Mesendoderm (in vitro differentiated cells): ENCODE data around the gene PRKN.
A peak's percentile ranks its signal among the peaks of the same experiment; 100 is the strongest.

Experiments
- DNase-seq: peaks from one replicate; pipeline ENCODE4 v3.0.0; 2013
- H2AK5ac ChIP-seq: 2 replicates; pipeline ENCODE4 v1.6.1; 2013; ENCODE audit warnings: low read length, inconsistent platforms
- H2BK120ac ChIP-seq: 2 replicates; pipeline ENCODE4 v1.6.1; 2013; ENCODE audit warnings: low read depth, mild to moderate bottlenecking, low read length, moderate library complexity, mixed read lengths
- H2BK15ac ChIP-seq: replicated peaks from 2 replicates; pipeline ENCODE4 v1.6.1; 2013; ENCODE audit warnings: low read depth, mild to moderate bottlenecking, moderate library complexity
- H2BK5ac ChIP-seq: 2 replicates; pipeline ENCODE4 v1.6.1; 2013; ENCODE audit warnings: low read length, inconsistent platforms
- H3K18ac ChIP-seq: 2 replicates; pipeline ENCODE4 v1.6.1; 2013; ENCODE audit warnings: mild to moderate bottlenecking, low read length, mixed read lengths
- H3K23ac ChIP-seq: one replicate; pipeline ENCODE4 v1.6.1; 2013; ENCODE audit warnings: low read length
- H3K27ac ChIP-seq: 2 replicates; pipeline ENCODE4 v1.5.1; 2013; ENCODE audit warnings: low read depth, mild to moderate bottlenecking, inconsistent platforms, low read length, moderate library complexity
- H3K27me3 ChIP-seq: 2 replicates; pipeline ENCODE4 v1.6.1; 2013; ENCODE audit warnings: low read length, control low read depth, mild to moderate bottlenecking, inconsistent platforms; ENCODE audit not compliant: insufficient read depth, poor library complexity
- H3K36me3 ChIP-seq: 2 replicates; pipeline ENCODE4 v1.6.1; 2013; ENCODE audit warnings: low read length, inconsistent platforms; ENCODE audit not compliant: control insufficient read depth, insufficient read depth
- H3K4ac ChIP-seq: one replicate; pipeline ENCODE4 v1.6.1; 2013; ENCODE audit warnings: low read depth, mild to moderate bottlenecking, low read length, moderate library complexity
- H3K4me1 ChIP-seq: 2 replicates; pipeline ENCODE4 v1.6.1; 2013; ENCODE audit warnings: low read depth, low read length, inconsistent platforms; ENCODE audit not compliant: control insufficient read depth
- H3K4me2 ChIP-seq: 2 replicates; pipeline ENCODE4 v1.6.1; 2013; ENCODE audit warnings: low read length
- H3K4me3 ChIP-seq: 2 replicates; pipeline ENCODE4 v1.5.1; 2013; ENCODE audit warnings: mild to moderate bottlenecking, low read length
- H3K56ac ChIP-seq: one replicate; pipeline ENCODE4 v1.6.1; 2013; ENCODE audit warnings: low read length
- H3K79me1 ChIP-seq: 2 replicates; pipeline ENCODE4 v1.6.1; 2013; ENCODE audit warnings: low read length, inconsistent platforms
- H3K79me2 ChIP-seq: 2 replicates; pipeline ENCODE4 v1.6.1; 2013; ENCODE audit warnings: mild to moderate bottlenecking, low read length; ENCODE audit not compliant: control insufficient read depth, insufficient read depth
- H3K9ac ChIP-seq: 2 replicates; pipeline ENCODE4 v1.6.1; 2013; ENCODE audit warnings: low read length, inconsistent platforms
- H4K5ac ChIP-seq: one replicate; pipeline ENCODE4 v1.6.1; 2013; ENCODE audit warnings: low read length
- H4K8ac ChIP-seq: one replicate; pipeline ENCODE4 v1.6.1; 2013; ENCODE audit warnings: low read depth, mild to moderate bottlenecking, control low read depth, low read length, moderate library complexity
- WGBS: extraction: QIAGEN DNeasy Blood & Tissue Kit; methylation state at CpG from one replicate; pipeline ENCODE4 v1.1.7; 2013; ENCODE audit warnings: low lambda C conversion rate, missing lambda C conversion rate; ENCODE audit not compliant: insufficient coverage; ENCODE audit errors: extremely low coverage; 5-methylcytosine and 5-hydroxymethylcytosine counted together

PRKN gene

DNA sequence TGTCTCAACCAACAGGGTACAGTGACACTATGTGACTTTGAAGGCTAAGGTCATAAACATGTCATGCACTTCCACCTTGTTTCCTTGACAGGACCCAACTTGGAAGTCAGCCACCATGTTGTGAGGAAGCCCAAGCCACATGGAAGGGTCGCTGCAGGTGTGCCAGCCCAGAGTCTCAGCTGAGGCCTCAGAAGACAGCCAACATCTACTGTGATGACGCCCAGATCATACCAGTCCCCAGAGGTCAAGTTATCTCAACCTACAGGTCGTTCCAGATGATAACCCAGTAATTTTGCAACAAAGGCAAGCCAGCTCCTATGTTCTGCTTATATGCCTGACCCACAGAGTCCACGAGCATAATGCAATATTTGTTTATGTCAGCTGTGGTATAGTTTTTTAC lies 1077.7 kb downstream of the PRKN start:
- WGBS = no CpG with 5 or more reads among the region's 4 CpGs
- Histone ChIP-seq H2BK120ac (no peak overlapping the region), H3K27me3 (no peaks in the 10 kb centered on the region), H3K79me1 (no peaks in the 10 kb centered on the region), H4K5ac (no peak overlapping the region), H3K4me3 (no peak overlapping the region), H3K4me2 (no peak overlapping the region), H3K9ac (no peak overlapping the region), H3K23ac (no peak overlapping the region), H3K4ac (no peak overlapping the region), H3K56ac (no peak overlapping the region), H4K8ac (no peak overlapping the region), H2BK15ac (no peak overlapping the region), H3K79me2 (no peaks in the 10 kb centered on the region), H3K4me1 (no peaks in the 10 kb centered on the region), H3K18ac (no peak overlapping the region), H3K27ac (no peak overlapping the region), H3K36me3 (no peaks in the 10 kb centered on the region), H2BK5ac (no peak overlapping the region), H2AK5ac (no peak overlapping the region)
- no peak for DNase-seq

DNA sequence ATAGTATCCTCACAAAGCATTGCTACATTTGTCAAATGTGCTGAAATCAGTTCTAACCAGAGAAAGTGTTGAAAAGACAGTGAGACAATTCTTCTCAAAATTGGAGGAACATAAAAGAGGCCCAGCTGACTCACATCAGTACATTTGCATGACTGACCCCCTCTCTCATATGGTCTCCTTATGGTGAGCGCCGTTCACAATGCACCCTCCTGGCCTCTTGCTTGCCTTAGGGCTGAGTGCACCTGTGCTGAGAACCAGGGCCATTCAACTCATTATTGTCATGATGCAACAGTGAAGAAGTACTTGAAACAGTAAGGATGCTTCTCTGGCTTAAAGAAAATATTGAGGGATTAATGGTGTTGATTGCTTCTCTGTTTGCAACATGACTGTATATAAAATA lies 1078.5 kb downstream of the PRKN start:
- Histone ChIP-seq H3K79me2 (no peaks in the 10 kb centered on the region), H2BK15ac (no peak overlapping the region), H3K9ac (no peak overlapping the region), H3K27ac (no peak overlapping the region), H3K18ac (no peak overlapping the region), H3K4me2 (no peak overlapping the region), H2BK120ac (no peak overlapping the region), H3K4me1 (no peaks in the 10 kb centered on the region), H2AK5ac (no peak overlapping the region), H3K23ac (no peak overlapping the region), H4K8ac (no peak overlapping the region), H4K5ac (no peak overlapping the region), H3K56ac (no peak overlapping the region), H3K79me1 (no peaks in the 10 kb centered on the region), H2BK5ac (no peak overlapping the region), H3K4ac (no peak overlapping the region), H3K4me3 (no peak overlapping the region), H3K27me3 (no peaks in the 10 kb centered on the region), H3K36me3 (no peaks in the 10 kb centered on the region)
- DNase-seq = no peak
- no CpG with 5 or more reads among the region's 2 CpGs for WGBS

DNA sequence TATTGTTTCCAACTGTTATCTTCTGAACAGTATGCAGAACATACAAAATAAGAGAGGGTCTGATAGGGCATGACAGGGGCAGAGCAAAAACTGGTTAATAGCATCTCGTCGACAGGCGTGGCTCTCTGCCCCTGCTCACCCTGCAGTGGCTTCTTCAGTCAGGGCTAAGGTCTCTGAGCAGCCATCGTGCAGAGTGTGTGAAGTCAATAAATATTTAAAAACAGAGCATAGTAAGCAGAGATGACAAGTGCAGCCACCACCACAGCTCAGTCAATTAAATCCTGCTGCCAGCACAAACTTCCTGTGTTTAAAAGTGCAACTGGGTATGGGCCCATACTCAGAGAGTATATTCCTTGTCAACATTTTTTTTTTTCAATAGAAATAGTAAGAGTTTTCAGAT lies 1080.3 kb downstream of the PRKN start:
- no peak overlapping the region for H2BK15ac ChIP-seq
- H3K56ac ChIP-seq = no peak overlapping the region
- H4K5ac ChIP-seq = no peak overlapping the region
- DNase-seq = no peak
- H3K4me1 ChIP-seq = no peaks in the 10 kb centered on the region
- no peak overlapping the region for H3K9ac ChIP-seq
- H3K27ac ChIP-seq = no peak overlapping the region
- H3K23ac ChIP-seq = no peak overlapping the region
- no peaks in the 10 kb centered on the region for H3K79me2 ChIP-seq
- H3K36me3 ChIP-seq = no peaks in the 10 kb centered on the region
- H3K4ac ChIP-seq = no peak overlapping the region
- H3K27me3 ChIP-seq = no peaks in the 10 kb centered on the region
- no peak overlapping the region for H4K8ac ChIP-seq
- H3K18ac ChIP-seq = no peak overlapping the region
- WGBS = no CpG with 5 or more reads among the region's 4 CpGs
- no peak overlapping the region for H3K4me2 ChIP-seq
- H2AK5ac ChIP-seq = no peak overlapping the region
- no peak overlapping the region for H2BK5ac ChIP-seq
- no peak overlapping the region for H3K4me3 ChIP-seq
- H3K79me1 ChIP-seq = no peaks in the 10 kb centered on the region
- H2BK120ac ChIP-seq = no peak overlapping the region

DNA sequence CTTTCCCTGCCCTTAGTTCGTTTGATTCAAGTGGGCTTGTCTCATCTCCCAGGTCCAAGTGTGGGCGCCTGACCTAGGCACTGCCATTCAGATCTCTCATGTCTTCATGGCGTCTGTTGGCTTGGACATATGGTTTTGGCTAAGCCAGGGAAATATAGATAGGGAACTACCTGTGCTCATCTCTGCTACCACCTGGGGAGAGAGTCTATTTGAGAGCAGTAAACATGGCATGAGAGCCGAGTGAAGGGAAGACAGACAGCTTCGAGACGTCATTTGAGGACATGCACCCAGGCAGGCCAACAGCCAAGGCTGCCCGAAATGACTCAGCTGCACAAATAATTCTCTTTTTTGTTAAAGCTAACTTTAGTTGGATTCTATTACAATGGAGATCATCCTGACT lies 1083.0 kb downstream of the PRKN start:
- Histone ChIP-seq H3K79me1 (no peaks in the 10 kb centered on the region), H4K5ac (no peak overlapping the region), H2BK5ac (no peak overlapping the region), H3K56ac (no peak overlapping the region), H3K27ac (no peak overlapping the region), H3K36me3 (no peaks in the 10 kb centered on the region), H4K8ac (no peak overlapping the region), H2BK15ac (no peak overlapping the region), H3K4me1 (no peaks in the 10 kb centered on the region), H3K4me3 (no peak overlapping the region), H3K4me2 (no peak overlapping the region), H3K27me3 (no peaks in the 10 kb centered on the region), H2BK120ac (no peak overlapping the region), H3K9ac (no peak overlapping the region), H2AK5ac (no peak overlapping the region), H3K23ac (no peak overlapping the region), H3K79me2 (no peaks in the 10 kb centered on the region), H3K18ac (no peak overlapping the region), H3K4ac (no peak overlapping the region)
- no CpG with 5 or more reads among the region's 7 CpGs for WGBS
- DNase-seq = no peak

DNA sequence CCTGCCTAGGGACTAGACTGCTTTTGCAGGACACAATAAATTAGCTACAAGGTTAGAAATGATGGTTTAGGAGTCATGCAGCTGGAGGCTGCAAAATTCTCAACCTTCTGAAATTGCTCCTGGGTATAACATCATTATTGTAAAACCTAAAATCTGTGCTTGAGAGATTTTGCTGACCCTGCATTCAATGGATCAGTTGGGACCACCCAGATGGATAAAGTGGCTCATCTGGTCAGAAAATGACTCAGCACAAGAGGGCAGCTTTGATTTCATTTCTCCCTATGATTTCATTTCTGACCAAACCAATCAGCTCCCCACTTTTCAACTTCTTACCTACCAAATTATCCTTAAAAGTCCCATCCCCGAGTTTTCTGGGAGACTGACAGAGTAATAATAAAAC lies 1086.4 kb downstream of the PRKN start:
- Histone ChIP-seq H3K79me1 (no peaks in the 10 kb centered on the region), H3K4ac (no peak overlapping the region), H3K4me3 (no peak overlapping the region), H3K27me3 (no peaks in the 10 kb centered on the region), H3K79me2 (no peaks in the 10 kb centered on the region), H2BK5ac (no peak overlapping the region), H3K9ac (no peak overlapping the region), H4K8ac (no peak overlapping the region), H2BK120ac (no peak overlapping the region), H3K56ac (no peak overlapping the region), H3K36me3 (no peaks in the 10 kb centered on the region), H4K5ac (no peak overlapping the region), H2AK5ac (no peak overlapping the region), H3K4me1 (no peaks in the 10 kb centered on the region), H2BK15ac (no peak overlapping the region), H3K4me2 (no peak overlapping the region), H3K18ac (no peak overlapping the region), H3K23ac (no peak overlapping the region), H3K27ac (no peak overlapping the region)
- no peak for DNase-seq
- WGBS = no CpG with 5 or more reads among the region's 1 CpG

DNA sequence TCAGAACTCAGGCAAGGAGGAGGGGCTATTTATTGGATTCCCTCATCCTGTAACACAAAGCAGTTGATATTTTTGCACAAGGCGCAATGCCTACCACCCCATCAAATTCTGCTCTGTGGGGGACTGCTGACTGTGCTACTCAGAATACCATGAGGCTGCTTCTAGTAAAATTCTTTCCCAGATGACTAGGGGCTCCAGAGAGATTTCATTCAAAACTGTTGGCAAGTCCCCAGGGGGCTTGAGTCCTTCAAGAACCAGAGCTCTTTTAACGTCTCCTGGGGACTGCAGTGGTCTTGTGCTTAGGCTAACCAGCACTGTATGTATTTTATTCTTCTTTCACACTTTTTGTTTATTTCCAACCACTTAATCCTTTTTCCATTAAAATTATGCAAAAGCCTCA lies 1087.8 kb downstream of the PRKN start:
- Histone ChIP-seq H3K79me2 (no peaks in the 10 kb centered on the region), H3K36me3 (no peaks in the 10 kb centered on the region), H4K5ac (no peak overlapping the region), H2AK5ac (no peak overlapping the region), H3K27me3 (no peaks in the 10 kb centered on the region), H3K18ac (no peak overlapping the region), H3K4me1 (no peaks in the 10 kb centered on the region), H2BK5ac (no peak overlapping the region), H4K8ac (no peak overlapping the region), H3K4ac (no peak overlapping the region), H3K4me3 (no peak overlapping the region), H3K9ac (no peak overlapping the region), H3K23ac (no peak overlapping the region), H3K56ac (no peak overlapping the region), H2BK15ac (no peak overlapping the region), H2BK120ac (no peak overlapping the region), H3K79me1 (no peaks in the 10 kb centered on the region), H3K4me2 (no peak overlapping the region), H3K27ac (no peak overlapping the region)
- no CpG with 5 or more reads among the region's 2 CpGs for WGBS
- DNase-seq = peak; percentile 31
